ENCODE measurements around the gene PML.

GRCh38 chr15:73962433-73962832, 32.1 kb upstream of the PML start:
- TF ChIP-seq POLR2A (IDR thresholded peaks at IDR 0.05) (no peak), POLR2AphosphoS5 (IDR thresholded peaks at IDR 0.05) (no peak)
- TF ChIP-seq, protein P1, sequence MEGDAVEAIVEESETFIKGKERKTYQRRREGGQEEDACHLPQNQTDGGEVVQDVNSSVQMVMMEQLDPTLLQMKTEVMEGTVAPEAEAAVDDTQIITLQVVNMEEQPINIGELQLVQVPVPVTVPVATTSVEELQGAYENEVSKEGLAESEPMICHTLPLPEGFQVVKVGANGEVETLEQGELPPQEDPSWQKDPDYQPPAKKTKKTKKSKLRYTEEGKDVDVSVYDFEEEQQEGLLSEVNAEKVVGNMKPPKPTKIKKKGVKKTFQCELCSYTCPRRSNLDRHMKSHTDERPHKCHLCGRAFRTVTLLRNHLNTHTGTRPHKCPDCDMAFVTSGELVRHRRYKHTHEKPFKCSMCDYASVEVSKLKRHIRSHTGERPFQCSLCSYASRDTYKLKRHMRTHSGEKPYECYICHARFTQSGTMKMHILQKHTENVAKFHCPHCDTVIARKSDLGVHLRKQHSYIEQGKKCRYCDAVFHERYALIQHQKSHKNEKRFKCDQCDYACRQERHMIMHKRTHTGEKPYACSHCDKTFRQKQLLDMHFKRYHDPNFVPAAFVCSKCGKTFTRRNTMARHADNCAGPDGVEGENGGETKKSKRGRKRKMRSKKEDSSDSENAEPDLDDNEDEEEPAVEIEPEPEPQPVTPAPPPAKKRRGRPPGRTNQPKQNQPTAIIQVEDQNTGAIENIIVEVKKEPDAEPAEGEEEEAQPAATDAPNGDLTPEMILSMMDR (IDR thresholded peaks at IDR 0.05 in 8 of 11, conservative IDR thresholded peaks at IDR 0.05 in 3 of 11) = no peak
